T1000 (cell line): ENCODE results near the gene CLEC7A.

Experiments
- DNase-seq: peaks from one replicate; lab custom pipeline; 2025; ENCODE audit warnings: mixed read lengths; lab: John Stamatoyannopoulos, UW

CLEC7A gene

DNA sequence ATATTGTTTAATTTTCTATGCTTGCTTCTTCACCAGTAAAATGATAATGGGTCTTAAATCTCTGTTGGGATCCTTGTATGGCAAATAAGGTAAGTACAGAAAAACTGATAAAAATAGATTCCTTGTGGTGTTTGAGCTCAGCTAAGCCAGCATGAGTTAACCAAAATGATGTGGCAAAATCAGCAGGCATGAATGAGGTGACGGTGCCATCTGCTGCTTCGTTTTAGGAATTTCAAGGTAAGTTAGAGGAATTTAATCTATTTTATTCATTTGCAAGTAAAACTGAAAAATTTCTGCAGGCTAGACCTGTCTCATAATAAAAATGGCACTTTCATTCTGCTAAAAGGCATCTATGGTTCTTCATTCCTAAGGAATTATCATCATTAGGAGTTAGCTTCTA, 10.0 kb upstream of the CLEC7A start:
- peak; percentile 11 for DNase-seq

DNA sequence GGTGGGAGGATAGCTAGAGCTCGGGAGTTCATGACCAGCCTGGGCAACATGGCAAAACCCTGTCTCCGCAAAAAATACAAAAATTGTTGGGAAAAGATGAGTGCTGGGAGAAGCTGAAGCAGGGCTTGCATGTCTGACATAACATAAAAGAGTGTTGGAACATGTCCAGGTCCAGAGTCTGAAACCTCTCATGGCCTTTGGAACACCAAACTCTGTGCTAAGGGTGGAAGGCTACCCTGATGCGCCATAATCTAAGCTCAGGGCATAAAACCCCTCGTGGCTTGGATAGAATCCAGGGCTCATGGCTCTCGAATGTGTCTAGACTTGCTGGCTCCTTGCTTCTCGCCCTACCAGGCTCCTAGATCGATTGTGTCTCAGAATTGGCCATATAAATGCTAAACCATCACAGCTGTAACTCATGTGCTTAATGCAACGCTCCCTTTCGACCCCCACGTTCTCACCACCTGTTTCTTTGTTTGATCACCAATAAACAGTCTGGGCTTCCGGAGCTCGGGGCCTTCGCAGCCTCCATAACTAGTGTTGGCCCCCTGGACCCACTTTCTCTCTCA, 6.7 kb upstream of the CLEC7A start:
- no peak for DNase-seq

DNA sequence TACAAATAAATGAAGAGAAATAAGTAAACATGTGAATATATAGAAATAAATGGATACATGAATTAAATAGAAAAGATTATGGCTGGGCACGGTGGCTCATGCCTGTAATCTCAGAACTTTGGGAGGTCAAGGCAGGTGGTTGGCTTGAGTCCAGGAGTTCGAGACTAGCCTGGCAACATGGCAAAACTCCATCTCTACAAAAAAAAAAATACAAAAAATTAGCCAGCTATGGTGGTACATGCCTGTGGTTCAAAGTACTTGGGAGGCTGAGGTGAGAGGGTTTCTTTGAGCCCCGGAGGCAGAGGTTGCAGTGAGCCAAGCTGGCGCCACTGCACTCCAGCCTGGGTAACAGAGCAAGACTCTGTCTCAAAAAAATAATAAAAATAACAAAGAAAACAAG, 5.1 kb upstream of the CLEC7A start:
- DNase-seq: no peak

DNA sequence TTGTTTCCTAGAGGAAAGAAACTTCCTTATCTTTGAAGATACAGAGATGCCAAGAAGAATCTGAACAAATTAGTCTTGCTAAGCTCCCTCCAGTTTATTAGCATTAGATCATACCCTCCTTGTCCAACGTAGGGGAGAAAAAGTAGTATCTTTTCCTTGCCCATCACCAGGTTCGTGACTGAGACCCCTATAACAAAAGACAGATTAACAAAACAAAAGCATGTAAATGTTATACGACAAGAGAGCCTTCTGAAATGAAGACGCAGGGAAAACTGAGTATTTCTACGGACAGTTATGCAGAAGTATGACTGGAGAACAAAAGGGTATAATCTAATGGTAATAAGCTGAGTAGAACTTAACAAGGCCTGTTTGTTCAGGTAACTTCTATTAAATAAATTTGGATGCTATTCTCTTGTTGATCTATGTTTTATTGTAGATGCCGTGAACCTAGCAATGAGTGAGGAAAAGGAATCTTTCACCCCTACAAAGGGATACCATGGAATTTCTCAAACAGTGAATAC, 2.9 kb upstream of the CLEC7A start:
- DNase-seq: no peak

DNA sequence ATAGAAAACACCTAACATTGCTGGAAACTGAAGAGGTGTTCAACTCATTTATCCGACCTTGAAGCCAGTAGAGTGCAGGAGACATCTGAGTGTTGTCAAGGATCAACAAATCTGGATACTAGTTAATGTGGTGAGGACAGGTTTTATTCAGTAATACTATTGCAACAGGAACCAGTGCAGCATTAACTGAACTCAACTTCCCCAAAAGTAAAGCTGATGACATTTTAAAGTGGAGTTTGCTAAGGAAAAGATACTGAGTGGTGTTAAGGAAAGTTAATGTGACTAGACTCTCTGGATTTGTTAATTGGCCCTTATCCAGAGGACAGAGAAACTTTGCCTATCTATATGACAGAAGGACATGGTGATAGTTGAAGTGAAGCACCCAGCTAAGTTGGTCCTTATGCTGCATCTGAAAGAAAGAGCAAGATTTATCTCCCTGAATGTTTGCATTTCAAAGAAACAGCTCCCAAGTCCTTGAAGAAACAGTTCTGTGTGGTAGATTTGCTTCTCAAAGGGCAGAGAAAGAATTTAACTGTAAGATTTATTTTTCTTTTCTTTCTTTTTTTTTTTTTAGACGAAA, 1.2 kb upstream of the CLEC7A start:
- no peak for DNase-seq

DNA sequence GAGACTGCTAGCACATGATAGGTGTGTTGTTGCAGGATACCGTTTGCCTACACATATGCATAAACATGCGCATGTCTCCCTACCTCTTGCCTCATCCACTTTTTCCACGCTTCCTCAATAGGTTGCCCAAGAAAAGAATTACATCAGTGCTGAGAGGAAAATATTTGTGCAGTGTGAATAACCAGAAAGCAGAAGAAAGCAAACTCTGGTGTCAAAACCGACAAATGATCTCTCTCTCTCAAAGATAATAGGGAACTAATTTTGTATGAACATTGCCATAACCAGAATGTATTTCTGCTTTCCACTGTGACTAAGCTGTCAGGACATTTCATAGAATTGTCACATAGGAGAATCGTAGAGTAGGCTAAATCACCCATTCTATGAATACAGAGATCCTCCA, 1.3 kb downstream of the CLEC7A start:
- no peak for DNase-seq

DNA sequence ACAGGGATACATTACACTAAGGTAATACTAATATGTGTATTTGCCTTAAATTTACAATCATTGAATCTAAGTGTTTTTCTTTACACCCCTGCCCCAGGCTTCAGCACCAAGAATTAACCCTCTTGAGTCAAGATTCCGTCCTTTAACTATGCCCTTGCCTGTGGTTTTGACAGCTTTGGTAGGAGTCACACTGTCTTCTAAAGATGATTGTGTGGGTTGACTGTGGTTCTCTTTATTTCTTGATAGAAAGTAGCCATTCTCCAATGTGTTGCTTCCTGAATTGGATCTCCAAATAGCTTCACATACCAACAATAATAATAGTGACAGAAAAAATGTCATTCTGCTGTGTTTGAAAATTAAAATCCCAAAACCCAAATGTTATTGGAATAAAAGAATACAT, 3.6 kb downstream of the CLEC7A start:
- DNase-seq: no peak

DNA sequence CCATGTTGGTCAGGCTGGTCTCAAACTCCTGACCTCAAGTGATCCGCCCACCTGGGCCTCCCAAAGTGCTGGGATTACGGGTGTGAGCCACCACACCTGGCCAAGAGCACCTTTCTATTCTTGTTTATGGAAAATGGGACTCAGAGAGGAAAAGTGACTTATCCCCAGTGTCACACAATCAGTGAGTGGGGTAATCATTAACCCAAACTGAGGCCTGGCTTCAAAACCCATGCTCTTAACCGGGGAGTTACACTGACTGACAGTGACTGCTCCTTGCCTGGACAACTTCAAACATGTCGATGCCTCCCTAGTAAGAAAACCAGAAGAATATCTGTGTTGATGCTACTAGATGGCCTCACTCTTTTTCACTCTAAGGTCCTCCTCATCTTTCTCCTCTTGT, 7.3 kb downstream of the CLEC7A start:
- no peak for DNase-seq

DNA sequence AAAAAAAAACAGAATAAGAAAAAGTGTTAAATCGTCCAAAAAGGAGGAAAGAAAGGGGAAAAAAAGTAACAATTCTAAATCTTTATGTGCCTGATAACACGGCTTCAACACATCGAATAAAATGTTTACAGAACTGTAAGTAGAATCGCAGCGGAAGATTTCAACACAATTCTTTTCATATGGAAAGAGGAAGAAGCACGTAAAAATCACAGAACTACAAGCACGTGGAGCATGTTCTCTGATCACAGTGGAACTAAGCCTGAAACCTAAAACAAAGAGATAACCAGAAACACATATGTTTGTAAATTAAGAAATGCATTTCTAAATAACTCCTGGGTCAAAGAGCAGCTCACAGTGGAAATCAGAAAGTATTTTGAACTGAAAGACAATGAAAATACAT, 8.7 kb downstream of the CLEC7A start:
- no peak for DNase-seq

DNA sequence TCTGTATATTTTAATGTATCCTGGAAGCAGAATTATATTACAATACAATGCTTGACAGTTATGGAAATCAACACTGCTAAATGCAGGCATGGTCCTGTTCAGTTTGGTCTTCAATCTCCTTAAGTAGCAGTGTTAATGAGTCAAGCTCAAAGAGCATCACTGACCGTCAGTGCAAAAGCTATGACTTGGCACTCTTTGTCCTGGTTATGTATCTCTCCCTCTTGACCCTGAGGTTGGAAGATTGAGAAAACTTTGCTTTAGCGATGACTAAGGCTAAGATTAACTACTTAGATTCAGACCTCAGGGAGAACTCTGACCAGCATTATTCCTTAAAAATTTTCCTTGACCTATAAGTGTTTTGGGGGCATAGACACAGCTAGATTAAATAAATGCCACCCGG, 10.9 kb downstream of the CLEC7A start:
- no peak for DNase-seq

DNA sequence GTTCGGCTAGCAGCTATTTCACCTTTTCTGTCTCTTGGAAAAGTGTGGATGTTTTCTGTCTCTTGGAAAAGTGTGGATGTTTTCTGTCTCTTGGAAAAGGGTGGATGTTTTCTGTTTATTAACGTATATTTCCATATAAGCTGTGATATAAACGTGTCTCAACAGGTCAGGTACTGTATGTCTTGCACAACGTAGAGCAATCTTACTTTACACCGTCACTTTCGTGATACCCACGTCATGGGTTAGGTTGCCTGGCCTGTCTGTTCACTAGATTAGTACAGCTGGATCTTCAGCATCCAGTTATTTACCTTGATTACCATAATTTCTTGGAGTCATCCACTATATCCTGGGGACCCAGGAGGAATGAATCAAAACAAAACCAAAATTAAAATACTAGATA, 14.1 kb downstream of the CLEC7A start:
- no peak for DNase-seq

DNA sequence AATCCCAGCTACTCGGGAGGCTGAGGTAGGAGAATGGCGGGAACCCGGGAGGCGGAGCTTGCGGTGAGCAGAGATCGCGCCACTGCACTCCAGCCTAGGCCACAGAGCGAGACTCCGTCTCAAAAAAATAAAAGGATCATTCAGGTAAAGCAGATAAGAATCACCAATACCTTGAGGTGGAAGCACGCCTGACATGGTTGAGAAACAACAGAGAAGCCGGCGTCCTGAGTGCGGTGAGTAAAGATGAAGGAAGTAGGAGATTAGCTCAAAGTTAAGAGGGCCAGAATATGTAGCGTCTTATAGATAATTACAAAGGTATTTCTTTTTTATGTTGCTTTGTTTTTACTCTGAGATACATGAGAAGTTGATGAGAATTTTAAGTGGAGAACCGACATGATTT, 14.7 kb downstream of the CLEC7A start:
- DNase-seq: no peak

DNA sequence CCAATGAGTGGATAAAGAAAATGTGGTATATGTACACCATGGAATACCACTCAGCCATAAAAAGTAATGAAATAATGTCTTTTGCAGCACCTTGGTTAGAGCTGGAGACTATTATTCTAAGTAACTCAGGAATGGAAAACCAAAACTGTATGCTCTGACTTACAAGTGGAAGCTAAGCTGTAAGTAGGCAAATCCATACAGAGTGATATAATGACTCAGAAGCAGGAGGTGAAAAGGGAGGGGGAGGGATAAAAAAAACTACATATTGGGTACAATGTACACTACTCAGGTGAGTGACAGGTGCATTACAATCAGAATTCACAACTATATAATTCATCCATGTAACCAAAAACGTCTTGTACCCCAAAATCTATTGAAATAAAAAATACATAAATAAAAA, 16.1 kb downstream of the CLEC7A start:
- no peak for DNase-seq

DNA sequence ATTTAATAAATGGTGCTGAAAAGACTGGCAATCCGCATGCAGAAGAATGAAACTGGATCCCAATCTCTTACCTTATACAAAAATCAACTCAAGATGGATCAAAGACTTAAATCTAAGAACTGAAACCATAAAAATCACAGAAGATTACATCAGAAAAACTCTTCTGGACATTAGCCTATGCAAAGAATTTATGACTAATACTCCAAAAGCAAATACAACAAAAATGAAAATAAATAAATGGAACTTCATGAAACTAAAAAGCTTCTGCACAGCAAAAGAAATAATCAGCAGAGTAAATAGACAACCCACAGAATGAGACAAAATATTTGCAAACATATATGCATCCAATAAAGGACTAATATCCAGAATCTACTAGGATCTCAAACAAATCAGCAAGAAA, 16.9 kb downstream of the CLEC7A start:
- DNase-seq: no peak

DNA sequence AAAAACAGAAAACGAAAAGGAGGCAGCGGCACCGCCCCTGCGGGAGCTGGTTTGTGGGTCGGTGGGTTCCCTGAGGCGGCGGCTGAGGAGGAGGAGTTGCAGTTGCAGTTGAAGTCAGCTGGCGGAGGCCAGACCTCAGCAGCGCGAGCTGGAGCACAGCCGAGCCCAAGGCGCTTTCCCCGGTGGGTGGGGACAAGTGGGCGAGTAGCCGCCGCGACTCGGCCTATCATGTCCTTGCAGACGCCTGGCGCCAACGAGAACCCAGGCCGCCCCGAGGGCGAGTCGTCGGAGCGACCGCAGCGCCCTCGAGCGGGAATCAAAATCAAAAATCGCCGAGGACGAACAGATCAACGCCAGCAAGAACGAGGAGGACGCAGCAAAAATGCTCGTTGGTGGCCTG, 18.5 kb downstream of the CLEC7A start:
- no peak for DNase-seq

DNA sequence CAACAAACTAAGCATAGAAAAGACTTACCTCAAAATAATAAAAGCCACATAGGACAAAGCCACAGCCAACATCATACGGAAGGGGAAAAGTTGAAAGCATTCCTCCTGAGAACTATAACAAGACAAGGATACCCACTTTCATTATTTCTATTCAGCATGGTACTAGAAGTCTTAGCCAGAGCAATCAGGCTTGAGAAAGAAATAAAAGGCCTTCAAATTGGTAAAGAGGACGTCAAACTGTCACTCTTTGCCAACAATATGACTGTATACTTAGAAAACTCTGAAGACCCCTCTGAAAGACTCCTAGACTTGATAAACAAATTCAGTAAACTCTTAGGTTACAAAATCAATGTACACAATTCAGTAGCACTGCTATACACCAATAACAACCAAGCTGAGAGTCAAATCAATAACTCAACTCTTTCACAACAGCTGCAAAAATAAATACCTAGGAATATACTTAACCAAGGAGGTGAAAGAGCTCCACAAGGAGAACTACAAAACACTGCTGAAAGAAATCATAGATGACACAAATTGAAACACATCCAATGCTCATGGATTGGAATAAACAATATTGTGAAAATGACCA, 19.6 kb downstream of the CLEC7A start:
- DNase-seq: no peak

DNA sequence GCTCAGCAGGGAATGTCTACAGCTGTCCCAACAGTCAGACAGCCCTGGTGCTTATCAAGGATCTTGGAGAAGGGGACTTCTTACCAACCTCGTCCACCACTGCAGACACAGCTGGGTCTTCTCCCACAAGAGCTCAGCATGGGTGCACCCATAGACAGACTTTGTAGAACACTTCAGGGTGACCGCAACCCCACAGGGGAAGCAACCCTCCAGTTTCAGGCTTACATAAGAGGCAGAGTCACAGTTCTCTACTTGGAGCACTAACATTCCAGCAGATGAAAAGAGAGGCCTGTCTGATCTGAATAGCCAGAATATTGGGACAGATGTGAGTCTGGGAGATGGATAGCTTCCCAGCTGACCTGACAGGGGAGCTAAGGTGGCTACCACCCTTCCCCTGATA, 27.7 kb downstream of the CLEC7A start:
- DNase-seq: no peak

DNA sequence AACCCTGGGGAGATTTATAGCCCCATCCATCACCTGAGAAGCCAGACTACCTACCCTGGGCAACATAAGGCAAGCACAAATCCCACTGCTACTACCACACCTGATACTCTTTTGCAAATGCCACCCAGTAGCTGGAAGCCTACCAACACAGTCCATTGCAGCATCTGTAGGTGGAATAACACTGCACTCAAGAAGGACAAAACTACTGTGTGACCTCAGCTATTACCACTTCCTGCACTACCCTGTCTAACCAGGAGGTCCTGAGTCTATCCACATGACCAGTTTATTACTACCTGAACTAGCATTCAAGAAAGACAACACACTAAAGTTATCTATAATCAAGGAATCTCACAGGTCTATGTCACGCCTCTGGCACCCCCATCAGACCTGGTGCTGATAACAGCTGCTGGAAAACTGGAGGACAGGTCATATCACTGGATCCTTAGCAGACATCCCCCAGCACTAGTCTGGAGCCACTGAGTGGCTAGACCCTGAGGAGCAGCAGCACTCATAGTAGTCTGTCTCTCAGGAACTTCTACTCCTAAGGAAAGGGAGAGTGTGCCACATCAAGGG, 28.3 kb downstream of the CLEC7A start:
- DNase-seq: no peak

DNA sequence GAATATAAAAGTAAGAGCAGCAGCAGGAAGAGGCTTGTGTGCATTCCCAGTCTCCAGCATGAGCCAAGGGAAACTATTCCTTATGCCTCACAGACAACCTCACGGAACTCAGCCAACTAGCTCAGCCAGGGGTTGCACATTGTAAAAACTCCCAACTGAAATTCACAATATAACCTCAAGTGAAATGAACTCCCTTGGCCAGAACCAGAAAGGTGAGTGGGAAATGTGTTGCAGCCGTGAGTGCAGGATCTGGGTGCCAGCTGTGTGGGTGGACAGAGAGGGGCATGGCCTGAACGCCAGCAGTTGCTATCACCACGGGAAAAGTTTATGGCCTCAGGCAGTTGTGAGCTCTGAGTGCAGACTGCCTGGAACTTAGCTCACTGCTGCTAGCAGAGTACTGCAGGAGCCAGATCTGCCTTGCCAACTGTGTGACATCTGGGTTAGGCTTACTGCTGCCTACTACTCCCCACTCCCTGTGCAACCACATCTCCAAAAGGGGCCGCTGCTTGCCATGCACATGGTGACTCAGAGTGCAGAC, 28.9 kb downstream of the CLEC7A start:
- peak; percentile 6 for DNase-seq

DNA sequence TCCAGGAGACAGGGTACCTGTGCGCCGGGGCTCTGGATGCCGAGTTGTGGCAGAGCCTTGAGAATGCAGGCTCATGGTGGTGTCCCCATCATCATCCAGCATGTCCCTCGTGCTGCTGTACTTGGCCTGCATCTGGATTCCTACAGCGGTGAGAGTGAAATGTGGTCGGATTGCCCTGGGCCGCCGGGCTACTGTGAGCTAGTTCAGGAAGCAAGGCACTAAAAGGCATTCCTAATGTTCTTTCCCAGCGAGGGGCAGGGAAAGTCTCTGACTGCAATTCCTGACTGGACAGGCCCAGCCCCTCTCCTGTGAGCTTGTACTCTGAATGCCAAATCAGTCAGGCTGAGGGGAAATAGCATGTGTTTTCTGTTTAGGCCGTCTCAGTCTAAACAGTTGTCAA, 31.2 kb downstream of the CLEC7A start, which contains the start of gene CLEC1A:
TSS of gene CLEC1A (minus strand) at position 195 of the 400 bp plus-strand sequence. CDS start at position 132, 63 bp downstream.
- no peak for DNase-seq

DNA sequence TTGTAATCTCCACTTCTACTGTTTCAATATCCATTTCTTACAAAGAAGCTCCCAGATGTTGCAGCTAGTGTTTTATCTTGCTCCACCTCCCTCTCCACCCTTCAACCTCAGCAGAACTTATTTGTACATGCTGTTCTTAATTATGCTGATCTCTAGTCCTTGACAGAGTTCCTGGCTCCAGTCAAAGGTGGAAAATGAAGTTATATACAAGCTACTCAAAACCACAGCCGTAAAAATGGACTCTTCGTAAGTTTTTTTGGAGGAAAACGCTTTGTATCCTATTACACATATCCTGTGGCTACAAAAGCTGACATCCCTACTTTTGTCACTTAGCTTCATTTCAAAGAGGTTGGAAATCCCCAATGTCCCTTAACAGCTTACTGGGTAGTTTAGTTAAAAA, 32.5 kb downstream of the CLEC7A start:
- no peak for DNase-seq

DNA sequence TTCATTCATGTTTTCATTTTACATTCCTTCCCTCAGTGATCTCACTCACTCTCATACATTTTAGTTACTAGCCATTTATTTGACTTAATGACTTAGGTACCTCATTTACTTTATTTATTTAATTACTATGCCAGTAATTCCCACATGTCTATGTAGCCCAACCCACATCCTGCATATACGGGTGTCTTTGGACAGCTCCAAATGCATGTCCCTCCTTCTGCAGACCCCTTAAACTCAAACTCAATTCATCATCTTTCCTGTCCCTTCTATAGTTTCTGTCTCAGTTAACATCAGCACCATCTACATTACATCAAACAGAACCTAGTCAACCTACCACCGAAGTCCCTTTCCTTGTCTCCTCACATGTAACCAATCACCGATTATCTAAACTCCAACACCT, 34.0 kb downstream of the CLEC7A start:
- DNase-seq: no peak
